ENCODE data around the gene PHF21B. TPM values are rescaled to one million over a fixed set of nuclear protein-coding genes. Genes with fewer than 3 reads are reported as not detected.

The PHF21B gene
- total and polyA plus RNA-seq, 2 donors (not counting 3 experiments of a cell fraction or from before 2014, with no cell fraction given): not detected

GRCh38 chr22:44891791-44892190 is 118.0 kb downstream of the PHF21B start:
- intact Hi-C loops (cut with micrococcal nuclease) (no loop called here), dilution Hi-C loops (cut with MboI; ENCODE audit: extremely low pct_ligation_motif_present, low sequenced_read_pairs) (no loop called here)
- Histone ChIP-seq H4K20me1 (replicated peaks; ENCODE audit: control insufficient read depth, extremely low read depth, insufficient read depth, low read length) (no peaks in the 10 kb centered on the region), H3K36me3 (ENCODE audit: control insufficient read depth in 2 of 2, extremely low read depth in 1 of 2, insufficient read depth in 2 of 2, low read length in 2 of 2) (no peaks in the 10 kb centered on the region), H3K27ac (ENCODE audit: insufficient read depth, low read depth, low read length) (no peak overlapping the region), H3K9ac (replicated peaks; ENCODE audit: extremely low read depth, insufficient read depth, low read length) (no peak overlapping the region), H3K4me2 (ENCODE audit: insufficient read depth, low read length) (no peak overlapping the region), H3K79me2 (ENCODE audit: control insufficient read depth, insufficient read depth, low read length) (no peaks in the 10 kb centered on the region), H3K9me3 (replicated peaks; ENCODE audit: control insufficient read depth, insufficient read depth, low read length) (peaks cover 2% of the 10 kb centered on the region), H3K27me3 (ENCODE audit: control insufficient read depth in 2 of 2, insufficient read depth in 2 of 2, low read length in 2 of 2) (no peaks in the 10 kb centered on the region), H3K4me1 (ENCODE audit: control insufficient read depth, extremely low read depth, insufficient read depth, low read length) (no peaks in the 10 kb centered on the region), H2AFZ (ENCODE audit: low read depth, low read length) (no peak overlapping the region), H3K9me1 (replicated peaks; ENCODE audit: control insufficient read depth, extremely low read depth, insufficient read depth, low read length) (no peaks in the 10 kb centered on the region), H3K4me3 (replicated peaks in 1 of 3; ENCODE audit: insufficient read depth in 1 of 3, low read depth in 1 of 3, low read length in 3 of 3) (no peak overlapping the region)
- FAIRE-seq (no peak), DNase-seq (ENCODE audit: low read depth, low spot score) (no peak)
- no TSS peak for BruUV-seq (replicated peaks)
- CTCF ChIA-PET: no interaction called here
- POLR2A ChIA-PET: no interaction called here
- TF ChIP-seq MAX (IDR thresholded peaks at IDR 0.05; ENCODE audit: insufficient read depth, insufficient read length): no peak
- no peak for TF ChIP-seq GATA2 (IDR thresholded peaks at IDR 0.05; ENCODE audit: insufficient read depth, insufficient read length, low read depth, low read length)
- no peak for TF ChIP-seq FOS (IDR thresholded peaks at IDR 0.05; ENCODE audit: borderline replicate concordance, insufficient read depth, low read length)
- no peak for TF ChIP-seq CTCF (IDR thresholded peaks at IDR 0.05; ENCODE audit: extremely low read depth in 1 of 2, insufficient read depth in 1 of 2, low read depth in 1 of 2, low read length in 2 of 2)
- TF ChIP-seq EZH2 (IDR thresholded peaks at IDR 0.05; ENCODE audit: borderline replicate concordance, low read depth, low read length, severe bottlenecking): no peak
- TF ChIP-seq POLR2AphosphoS5 (IDR thresholded peaks at IDR 0.05; ENCODE audit: insufficient read depth, low read depth, low read length): no peak
- TF ChIP-seq MYC (IDR thresholded peaks at IDR 0.05; ENCODE audit: low read depth, low read length): no peak
- TF ChIP-seq POLR2A (IDR thresholded peaks at IDR 0.05; ENCODE audit: low read depth, low read length): no peak
- no peak for TF ChIP-seq JUN (IDR thresholded peaks at IDR 0.05; ENCODE audit: borderline replicate concordance, insufficient read depth, insufficient read length, low read depth)
